ENCODE data around the gene SMYD3. TPM values are rescaled to one million over a fixed set of nuclear protein-coding genes. Genes with fewer than 3 reads are reported as not detected.
"Not testable (repeated sequence)": the region's sequence is repeated elsewhere in the genome, so short reads cannot be mapped to it uniquely, and the experiment has no call there.

The SMYD3 gene
- total and polyA plus RNA-seq, 9 donors = 10.8 to 24.0 (median 13.7) TPM

- H3K27me3 ChIP-seq = no peaks in the 10 kb centered on the region
- intact Hi-C loops (cut with DNase I) = no loop called here
- H3K4me3 ChIP-seq = no peak overlapping the region
- no peaks in the 10 kb centered on the region for H3K36me3 ChIP-seq
- peaks cover 1% of the 10 kb centered on the region for H3K4me1 ChIP-seq (ENCODE audit: insufficient read depth)
- TF ChIP-seq POLR2A (IDR thresholded peaks at IDR 0.05) (no peak), CTCF (IDR thresholded peaks at IDR 0.05) (no peak), EP300 (IDR thresholded peaks at IDR 0.05) (no peak)
- DNase-seq = no peak
- no peaks in the 10 kb centered on the region for H3K9me3 ChIP-seq
- 94 to 97% (median 96%) methylated on average over 6 of the region's 6 CpGs for WGBS, 3 donors
- no peak overlapping the region for H3K27ac ChIP-seq
Measured at GRCh38 chr1:246364415-246364941, 142.6 kb downstream of the SMYD3 start.

GRCh38 chr1:246357014-246357598 lies 150.0 kb downstream of the SMYD3 start:
- H3K36me3 ChIP-seq; H3K4me3 ChIP-seq; H3K27ac ChIP-seq; intact Hi-C loops (cut with DNase I); H3K27me3 ChIP-seq; DNase-seq; H3K9me3 ChIP-seq; H3K4me1 ChIP-seq (ENCODE audit: insufficient read depth): not testable (repeated sequence)
- 87 to 92% (median 91%) methylated on average over 3 of the region's 3 CpGs for WGBS, 3 donors

GRCh38 chr1:246355411-246356230 lies 151.5 kb downstream of the SMYD3 start:
- H3K4me3 ChIP-seq = no peak overlapping the region
- TF ChIP-seq EP300 (IDR thresholded peaks at IDR 0.05) = no peak
- DNase-seq = no peak
- 90 to 94% (median 94%) methylated on average over 8 of the region's 8 CpGs for WGBS, 3 donors
- no peaks in the 10 kb centered on the region for H3K4me1 ChIP-seq (ENCODE audit: insufficient read depth)
- H3K27me3 ChIP-seq = no peaks in the 10 kb centered on the region
- H3K36me3 ChIP-seq = no peaks in the 10 kb centered on the region
- no peaks in the 10 kb centered on the region for H3K9me3 ChIP-seq
- intact Hi-C loops (cut with DNase I) = no loop called here
- no peak overlapping the region for H3K27ac ChIP-seq

GRCh38 chr1:246351721-246352120 lies 155.4 kb downstream of the SMYD3 start:
- intact Hi-C loops (cut with DNase I) = no loop called here
- 84 to 90% (median 86%) methylated on average over 5 of the region's 5 CpGs for WGBS, 3 donors
- Histone ChIP-seq H3K27ac (no peak overlapping the region), H3K27me3 (no peaks in the 10 kb centered on the region), H3K4me3 (no peak overlapping the region), H3K9me3 (no peaks in the 10 kb centered on the region), H3K4me1 (ENCODE audit: insufficient read depth) (no peaks in the 10 kb centered on the region), H3K36me3 (no peaks in the 10 kb centered on the region)
- DNase-seq = no peak
- TF ChIP-seq CTCF (IDR thresholded peaks at IDR 0.05) (no peak), EP300 (IDR thresholded peaks at IDR 0.05) (no peak), POLR2A (IDR thresholded peaks at IDR 0.05) (no peak)

- Histone ChIP-seq H3K9me3 (no peaks in the 10 kb centered on the region), H3K4me1 (ENCODE audit: insufficient read depth) (no peaks in the 10 kb centered on the region), H3K27me3 (no peaks in the 10 kb centered on the region), H3K4me3 (no peak overlapping the region), H3K27ac (no peak overlapping the region), H3K36me3 (no peaks in the 10 kb centered on the region)
- DNase-seq = no peak
- TF ChIP-seq POLR2A (IDR thresholded peaks at IDR 0.05) (no peak), CTCF (IDR thresholded peaks at IDR 0.05) (no peak), EP300 (IDR thresholded peaks at IDR 0.05) (no peak)
- WGBS, 3 donors = 12 to 28% (median 13%) methylated on average over 6 of the region's 6 CpGs
- intact Hi-C loops (cut with DNase I) = no loop called here
Measured at GRCh38 chr1:246350745-246351144, 156.3 kb downstream of the SMYD3 start.
